ENCODE measurements around the gene MUC5AC.

- TF ChIP-seq, protein P1, sequence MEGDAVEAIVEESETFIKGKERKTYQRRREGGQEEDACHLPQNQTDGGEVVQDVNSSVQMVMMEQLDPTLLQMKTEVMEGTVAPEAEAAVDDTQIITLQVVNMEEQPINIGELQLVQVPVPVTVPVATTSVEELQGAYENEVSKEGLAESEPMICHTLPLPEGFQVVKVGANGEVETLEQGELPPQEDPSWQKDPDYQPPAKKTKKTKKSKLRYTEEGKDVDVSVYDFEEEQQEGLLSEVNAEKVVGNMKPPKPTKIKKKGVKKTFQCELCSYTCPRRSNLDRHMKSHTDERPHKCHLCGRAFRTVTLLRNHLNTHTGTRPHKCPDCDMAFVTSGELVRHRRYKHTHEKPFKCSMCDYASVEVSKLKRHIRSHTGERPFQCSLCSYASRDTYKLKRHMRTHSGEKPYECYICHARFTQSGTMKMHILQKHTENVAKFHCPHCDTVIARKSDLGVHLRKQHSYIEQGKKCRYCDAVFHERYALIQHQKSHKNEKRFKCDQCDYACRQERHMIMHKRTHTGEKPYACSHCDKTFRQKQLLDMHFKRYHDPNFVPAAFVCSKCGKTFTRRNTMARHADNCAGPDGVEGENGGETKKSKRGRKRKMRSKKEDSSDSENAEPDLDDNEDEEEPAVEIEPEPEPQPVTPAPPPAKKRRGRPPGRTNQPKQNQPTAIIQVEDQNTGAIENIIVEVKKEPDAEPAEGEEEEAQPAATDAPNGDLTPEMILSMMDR (IDR thresholded peaks at IDR 0.05; ENCODE audit: low read depth, low read length) = no peak
- TF ChIP-seq POLR2A (IDR thresholded peaks at IDR 0.05; ENCODE audit: extremely low read depth, insufficient read length) (no peak), MAX (IDR thresholded peaks at IDR 0.05; ENCODE audit: low read depth, low read length) (no peak), MYC (IDR thresholded peaks at IDR 0.05; ENCODE audit: low read depth, low read length) (no peak)
Observed at GRCh38 chr11:1194977-1195681, 37.4 kb downstream of the MUC5AC start.

Data from NB4 (cell line).